H1 (cell line): ENCODE results near the gene MREG. TPM values are rescaled to one million over a fixed set of nuclear protein-coding genes. Genes with fewer than 3 reads are reported as not detected.

ENCODE experiments used
- ASH2L ChIP-seq: fragments of 200-600, 300-600 bp; sonication (generic); IDR thresholded peaks from one replicate; pipeline ENCODE4 v1.7.1; 2017; ENCODE audit warnings: low read length
- BACH1 ChIP-seq: IDR thresholded peaks from 2 replicates; pipeline ENCODE4 v1.6.1; 2012; ENCODE audit warnings: low read length, improper control_type of control experiment
- CHD7 ChIP-seq: fragments of 300-600 bp; sonication (generic); IDR thresholded peaks from 2 replicates; pipeline ENCODE4 v1.7.1; 2012; ENCODE audit warnings: low read length, moderate library complexity, mild to moderate bottlenecking, inconsistent platforms; ENCODE audit not compliant: insufficient replicate concordance
- EZH2 ChIP-seq: fragments of 200-600 bp; sonication (generic); IDR thresholded peaks from 2 replicates; pipeline ENCODE4 v1.7.1; 2012; ENCODE audit warnings: low read depth, mild to moderate bottlenecking, moderate library complexity, low read length, inconsistent platforms; ENCODE audit not compliant: severe bottlenecking
- FOSL1 ChIP-seq: IDR thresholded peaks from 2 replicates; pipeline ENCODE4 v1.6.1; 2011; ENCODE audit warnings: mild to moderate bottlenecking, low read depth, low read length, moderate library complexity; ENCODE audit not compliant: insufficient read depth
- JUND ChIP-seq: IDR thresholded peaks from 2 replicates; pipeline ENCODE4 v1.6.1; 2011; ENCODE audit warnings: mild to moderate bottlenecking, improper control_type of control experiment, low read length
- MAFK ChIP-seq: IDR thresholded peaks from 2 replicates; pipeline ENCODE4 v1.6.1; 2012; ENCODE audit warnings: low read depth, mild to moderate bottlenecking, improper control_type of control experiment, low read length
- POU5F1 ChIP-seq: IDR thresholded peaks from 2 replicates; pipeline ENCODE4 v1.6.1; 2011; ENCODE audit warnings: low read depth, mild to moderate bottlenecking, low read length, moderate library complexity
- SIN3A ChIP-seq, 2 experiments: IDR thresholded peaks in 1 of 2; conservative IDR thresholded peaks in 1 of 2; 2 replicates each; pipeline ENCODE4 v1.6.1; 2011 to 2012; ENCODE audit warnings: low read length in 2 of 2, improper control_type of control experiment in 1 of 2, low read depth in 1 of 2, mild to moderate bottlenecking in 1 of 2
- SP1 ChIP-seq: IDR thresholded peaks from 2 replicates; pipeline ENCODE4 v1.6.1; 2011; ENCODE audit warnings: low read depth, low read length
- TBP ChIP-seq: IDR thresholded peaks from 2 replicates; pipeline ENCODE4 v1.6.1; 2011; ENCODE audit warnings: low read depth, low read length, improper control_type of control experiment
- polyA plus RNA-seq, 7 experiments: library from polyadenylated mRNA; depleted of rRNA in 3 of 7; stranded (reverse) in 5 of 7; unstranded in 2 of 7; fragments of >200 nt in 5 of 7; fragments of 200-250 nt in 2 of 7; gene quantifications; 1 replicate in 5 of 7; 2 replicates in 1 of 7; 4 replicates in 1 of 7; pipeline versions ENCODE4 v1.2.1 to v1.2.3, GENCODE V29; 2011 to 2013; ENCODE audit warnings: missing spikeins in 2 of 7, mixed read lengths in 2 of 7
- total RNA-seq: library from RNA; stranded (reverse); fragmentation: NEBNext Ultra II Directional; extraction: Animal tissue kit (Norgen Biotek cat#: 25700); gene quantifications from 2 replicates; pipeline ENCODE4 v1.2.1, GENCODE V29; 2021
- TF ChIP-seq, protein P1 (sequence below): IDR thresholded peaks from 2 replicates; pipeline ENCODE4 v1.6.1; 2012; ENCODE audit warnings: inconsistent platforms

MREG gene
- total and polyA plus RNA-seq, 2 of the 8 experiments (the other 6 are each of a cell fraction or from before 2014, with no cell fraction given) = 7.5 to 31.9 TPM

DNA sequence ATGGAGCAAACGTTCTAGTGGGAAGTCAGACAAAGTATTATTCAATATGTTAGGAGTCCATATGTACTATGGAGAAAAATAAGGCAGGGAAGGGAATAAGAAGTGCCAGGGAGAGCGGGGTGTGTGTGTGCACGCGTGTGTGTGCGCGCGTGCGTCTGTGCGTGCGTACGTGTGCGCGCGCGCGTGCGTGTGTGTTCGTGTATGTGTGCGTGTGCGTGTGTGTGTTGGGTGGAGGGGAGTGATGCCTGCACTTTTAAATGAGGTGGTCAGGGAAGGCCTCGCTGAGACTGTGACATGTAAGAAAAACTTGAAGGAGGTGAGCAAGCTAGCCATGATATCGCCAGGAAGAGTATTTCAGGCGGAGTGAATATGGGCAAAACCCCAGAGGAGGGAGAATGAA is 1.6 kb upstream of the MREG start (continued):
- TF ChIP-seq CHD7 (no peak), MAFK (no peak), ASH2L (no peak), JUND (no peak), BACH1 (no peak), SIN3A (conservative IDR thresholded peaks at IDR 0.05 in 1 of 2, IDR thresholded peaks at IDR 0.05 in 1 of 2; ENCODE audit: low read depth in 1 of 2, low read length in 2 of 2) (no peak), SP1 (no peak), EZH2 (no peak), POU5F1 (no peak), FOSL1 (no peak), TBP (no peak)
- TF ChIP-seq, protein P1, sequence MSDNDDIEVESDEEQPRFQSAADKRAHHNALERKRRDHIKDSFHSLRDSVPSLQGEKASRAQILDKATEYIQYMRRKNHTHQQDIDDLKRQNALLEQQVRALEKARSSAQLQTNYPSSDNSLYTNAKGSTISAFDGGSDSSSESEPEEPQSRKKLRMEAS = no peak
